Activated CD8-positive, alpha-beta memory T cell treated with anti-CD3 and anti-CD28 coated beads for 24 hours (primary cell): ENCODE measurements around the gene RAF1.
A peak's percentile ranks its signal among the peaks of the same experiment; 100 is the strongest.
"Not testable (repeated sequence)": the region's sequence is repeated elsewhere in the genome, so short reads cannot be mapped to it uniquely, and the experiment has no call there.

Experiments used
- DNase-seq: peaks from one replicate; pipeline ENCODE4 v3.0.0-alpha.2; 2020

RAF1 gene

GRCh38 chr3:12556690-12557472 is 107.0 kb downstream of the RAF1 start, which contains the start of gene MKRN2:
MKRN2 (plus strand) TSS chr3:12557087; CDS start chr3:12557151, 64 bp downstream.
- DNase-seq: peak; percentile 97

- no peak for DNase-seq
These were observed 107.6 kb downstream of the RAF1 start for GRCh38 chr3:12556314-12556689.

GRCh38 chr3:12553921-12554391 is 110.0 kb downstream of the RAF1 start:
- DNase-seq: peak; percentile 66

- no peak for DNase-seq
These were observed 113.8 kb downstream of the RAF1 start for GRCh38 chr3:12549971-12550760.

GRCh38 chr3:12545473-12545791 is 118.5 kb downstream of the RAF1 start, which contains the start of gene MKRN2OS:
MKRN2OS (minus strand) TSS chr3:12545499; CDS start chr3:12545464, 35 bp downstream.
- DNase-seq: no peak

- DNase-seq: no peak
These were observed 119.1 kb downstream of the RAF1 start for GRCh38 chr3:12544652-12545472.

- not testable (repeated sequence) for DNase-seq
These were observed 120.4 kb downstream of the RAF1 start for GRCh38 chr3:12543497-12543896.

- DNase-seq: no peak
These were observed 122.3 kb downstream of the RAF1 start for GRCh38 chr3:12541625-12542024.

GRCh38 chr3:12536423-12536822 is 127.5 kb downstream of the RAF1 start:
- no peak for DNase-seq
